MM.1S (cell line): ENCODE measurements around the gene FAF2.
"Not testable (repeated sequence)": the region's sequence is repeated elsewhere in the genome, so short reads cannot be mapped to it uniquely, and the experiment has no call there.

Experiments
- DNase-seq: peaks from one replicate; pipeline ENCODE4 v3.0.0-alpha.2; 2015
- H2AFZ ChIP-seq: fragments of 300-600 bp; sonication (generic); 2 replicates; pipeline ENCODE4 v1.6.0; 2016; ENCODE audit warnings: antibody characterized with exemption, low read length
- H3F3A ChIP-seq: fragments of 300-600 bp; sonication (generic); 2 replicates; pipeline ENCODE4 v1.6.1; 2016; ENCODE audit warnings: mild to moderate bottlenecking, antibody characterized with exemption, low read length, moderate library complexity, mixed read lengths; ENCODE audit not compliant: insufficient read depth
- H3K27ac ChIP-seq: fragments of 300-600 bp; sonication (generic); 2 replicates; pipeline ENCODE4 v1.5.1; 2016; ENCODE audit warnings: mild to moderate bottlenecking, low read length
- H3K27me3 ChIP-seq: fragments of 300-600 bp; sonication (generic); replicated peaks from 2 replicates; pipeline ENCODE4 v1.6.0; 2016; ENCODE audit warnings: low read length; ENCODE audit not compliant: insufficient read depth
- H3K36me3 ChIP-seq: fragments of 300-600 bp; sonication (generic); replicated peaks from 2 replicates; pipeline ENCODE4 v1.6.1; 2016; ENCODE audit warnings: mild to moderate bottlenecking, low read length, mixed read lengths; ENCODE audit not compliant: insufficient read depth
- H3K4me1 ChIP-seq: fragments of 300-600 bp; sonication (generic); 2 replicates; pipeline ENCODE4 v1.6.1; 2016; ENCODE audit warnings: low read length, mixed read lengths
- H3K4me2 ChIP-seq: fragments of 300-600 bp; sonication (generic); 2 replicates; pipeline ENCODE4 v1.6.0; 2016; ENCODE audit warnings: low read depth, low read length
- H3K4me3 ChIP-seq: fragments of 300-600 bp; sonication (generic); 2 replicates; pipeline ENCODE4 v1.5.1; 2016; ENCODE audit warnings: low read length, mixed read lengths
- H3K79me2 ChIP-seq: fragments of 300-600 bp; sonication (generic); 2 replicates; pipeline ENCODE4 v1.6.1; 2016; ENCODE audit warnings: mixed run types, low read length, mixed read lengths
- H3K9ac ChIP-seq: fragments of 300-600 bp; sonication (generic); 2 replicates; pipeline ENCODE4 v1.6.1; 2016; ENCODE audit warnings: low read length, mixed read lengths
- H3K9me2 ChIP-seq: fragments of 300-600 bp; sonication (generic); replicated peaks from 2 replicates; pipeline ENCODE4 v1.6.1; 2016; ENCODE audit warnings: mild to moderate bottlenecking, low read length, mixed read lengths; ENCODE audit not compliant: insufficient read depth
- H3K9me3 ChIP-seq: fragments of 300-600 bp; sonication (generic); replicated peaks from 2 replicates; pipeline ENCODE4 v1.6.1; 2016; ENCODE audit warnings: mild to moderate bottlenecking, low read length, mixed read lengths; ENCODE audit not compliant: insufficient read depth
- H4K20me1 ChIP-seq: fragments of 300-600 bp; sonication (generic); 2 replicates; pipeline ENCODE4 v1.6.1; 2016; ENCODE audit warnings: mild to moderate bottlenecking, low read length, moderate library complexity, mixed read lengths; ENCODE audit not compliant: insufficient read depth
- EZH2 ChIP-seq: fragments of 300-600 bp; sonication (generic); optimal IDR thresholded peaks from 2 replicates; pipeline ENCODE3; 2017; ENCODE audit warnings: low read depth, mild to moderate bottlenecking, antibody characterized with exemption, low read length, mixed read lengths
- EZH2phosphoT487 ChIP-seq: fragments of 300-600 bp; sonication (generic); IDR thresholded peaks from 2 replicates; pipeline ENCODE4 v1.6.1; 2018; ENCODE audit warnings: antibody characterized with exemption, low read length
- TF ChIP-seq, protein P1 (sequence below): fragments of 300-600 bp; sonication (generic); IDR thresholded peaks from 2 replicates; pipeline ENCODE4 v1.5.1; 2016; ENCODE audit warnings: antibody characterized with exemption, low read length, mixed read lengths

Gene FAF2

DNA sequence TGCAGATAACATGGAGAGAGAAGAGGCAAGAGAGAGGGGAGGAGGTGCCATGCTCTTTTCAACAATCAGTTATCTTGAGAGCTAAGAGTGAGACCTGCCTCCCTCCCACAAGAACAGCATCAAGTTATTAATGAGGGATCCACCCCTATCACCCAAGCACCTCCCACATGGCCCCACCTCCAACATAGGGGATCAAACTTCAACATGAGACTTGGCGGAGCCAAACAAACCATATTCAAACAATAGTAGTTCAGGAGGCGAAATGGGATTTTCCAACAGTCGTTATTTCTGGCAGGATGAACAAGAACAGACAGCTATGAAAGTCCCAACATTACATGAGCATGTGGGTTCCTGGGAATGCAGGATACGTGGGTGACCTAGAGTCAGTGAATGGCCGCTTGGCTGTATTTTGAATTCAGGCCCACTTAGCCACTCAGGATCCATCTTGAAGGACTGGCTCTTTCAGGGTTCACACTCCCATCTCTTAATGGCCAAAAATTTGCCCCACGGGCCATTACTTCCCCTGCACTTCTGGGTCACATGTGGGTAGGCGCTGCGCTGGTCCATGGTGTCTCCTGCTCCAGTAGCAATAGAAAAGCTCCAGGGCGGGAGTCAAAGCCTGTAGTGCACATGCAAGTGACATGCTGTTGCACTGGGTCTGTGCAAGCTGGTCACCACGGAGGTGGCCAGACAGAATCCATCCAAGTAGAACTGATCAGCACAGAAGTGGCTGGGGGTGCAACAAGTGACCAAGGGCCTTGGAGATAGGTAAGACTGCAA is 7.1 kb upstream of the FAF2 start:
- Histone ChIP-seq H3K4me3 (no peak overlapping the region), H3K9me3 (no peaks in the 10 kb centered on the region), H3K9me2 (no peaks in the 10 kb centered on the region), H3K4me2 (no peak overlapping the region), H4K20me1 (no peaks in the 10 kb centered on the region), H3K9ac (no peak overlapping the region), H3K4me1 (peaks cover 7% of the 10 kb centered on the region), H3K79me2 (no peaks in the 10 kb centered on the region), H3K27ac (no peak overlapping the region), H3K36me3 (no peaks in the 10 kb centered on the region), H3K27me3 (peaks cover 6% of the 10 kb centered on the region; the same call in 1 of the 2 replicates), H3F3A (peaks cover 7% of the 10 kb centered on the region), H2AFZ (no peak overlapping the region)
- TF ChIP-seq, protein P1, sequence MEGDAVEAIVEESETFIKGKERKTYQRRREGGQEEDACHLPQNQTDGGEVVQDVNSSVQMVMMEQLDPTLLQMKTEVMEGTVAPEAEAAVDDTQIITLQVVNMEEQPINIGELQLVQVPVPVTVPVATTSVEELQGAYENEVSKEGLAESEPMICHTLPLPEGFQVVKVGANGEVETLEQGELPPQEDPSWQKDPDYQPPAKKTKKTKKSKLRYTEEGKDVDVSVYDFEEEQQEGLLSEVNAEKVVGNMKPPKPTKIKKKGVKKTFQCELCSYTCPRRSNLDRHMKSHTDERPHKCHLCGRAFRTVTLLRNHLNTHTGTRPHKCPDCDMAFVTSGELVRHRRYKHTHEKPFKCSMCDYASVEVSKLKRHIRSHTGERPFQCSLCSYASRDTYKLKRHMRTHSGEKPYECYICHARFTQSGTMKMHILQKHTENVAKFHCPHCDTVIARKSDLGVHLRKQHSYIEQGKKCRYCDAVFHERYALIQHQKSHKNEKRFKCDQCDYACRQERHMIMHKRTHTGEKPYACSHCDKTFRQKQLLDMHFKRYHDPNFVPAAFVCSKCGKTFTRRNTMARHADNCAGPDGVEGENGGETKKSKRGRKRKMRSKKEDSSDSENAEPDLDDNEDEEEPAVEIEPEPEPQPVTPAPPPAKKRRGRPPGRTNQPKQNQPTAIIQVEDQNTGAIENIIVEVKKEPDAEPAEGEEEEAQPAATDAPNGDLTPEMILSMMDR: no peak
- TF ChIP-seq EZH2phosphoT487: no peak
- TF ChIP-seq EZH2: no peak
- DNase-seq: no peak

DNA sequence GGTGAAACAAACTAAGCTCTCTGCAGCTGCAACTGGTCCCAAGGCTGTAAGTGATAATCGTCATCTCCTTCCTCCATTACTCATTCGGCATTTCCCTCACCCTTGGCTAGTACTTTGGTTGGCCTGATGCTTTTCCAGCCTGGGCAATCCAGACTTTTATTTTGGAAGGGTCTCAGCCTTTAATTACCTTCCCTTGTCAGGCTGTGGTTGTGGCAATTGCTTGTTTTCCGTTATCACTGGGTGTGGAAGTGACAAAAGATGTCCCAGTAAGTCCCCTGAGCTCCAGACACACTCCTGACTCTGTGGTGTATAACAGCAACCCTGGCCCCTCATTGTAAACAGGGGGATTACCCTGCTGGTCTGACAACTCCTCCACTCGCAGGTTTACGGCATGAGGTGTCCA is 6.3 kb upstream of the FAF2 start:
- H3K9me2 ChIP-seq: no peaks in the 10 kb centered on the region
- peaks cover 4% of the 10 kb centered on the region for H3F3A ChIP-seq
- no peak overlapping the region for H3K27ac ChIP-seq
- no peak overlapping the region for H2AFZ ChIP-seq
- no peak for TF ChIP-seq EZH2
- no peak for TF ChIP-seq EZH2phosphoT487
- TF ChIP-seq, protein P1: no peak
- no peak overlapping the region for H3K4me2 ChIP-seq
- peaks cover 6% of the 10 kb centered on the region; the same call in 1 of the 2 replicates for H3K27me3 ChIP-seq
- no peak overlapping the region for H3K4me3 ChIP-seq
- no peaks in the 10 kb centered on the region for H3K36me3 ChIP-seq
- H3K9me3 ChIP-seq: no peaks in the 10 kb centered on the region
- H3K4me1 ChIP-seq: peaks cover 5% of the 10 kb centered on the region; the same call in 1 of the 2 replicates
- no peaks in the 10 kb centered on the region for H4K20me1 ChIP-seq
- H3K79me2 ChIP-seq: no peaks in the 10 kb centered on the region
- no peak overlapping the region for H3K9ac ChIP-seq
- no peak for DNase-seq

DNA sequence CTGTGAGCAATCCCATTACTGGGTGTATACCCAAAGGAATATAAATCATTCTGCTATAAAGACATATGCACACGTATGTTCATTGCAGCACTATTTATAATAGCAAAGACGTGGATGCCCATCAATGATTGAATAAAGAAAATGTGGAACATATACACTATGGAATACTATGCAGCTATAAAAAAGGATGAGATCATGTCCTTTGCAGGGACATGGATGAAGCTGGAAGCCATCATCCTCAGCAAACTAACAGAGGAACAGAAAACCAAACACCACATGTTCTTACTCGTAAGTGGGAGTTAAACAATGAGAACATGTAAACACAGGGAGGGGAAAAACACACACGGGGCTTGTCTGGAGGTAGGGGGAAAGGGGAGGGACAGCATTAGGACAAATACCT is 5.3 kb upstream of the FAF2 start:
- H4K20me1 ChIP-seq, H2AFZ ChIP-seq, H3K9me3 ChIP-seq, H3F3A ChIP-seq, H3K4me2 ChIP-seq, H3K9me2 ChIP-seq, H3K9ac ChIP-seq, H3K36me3 ChIP-seq, H3K4me1 ChIP-seq, DNase-seq, H3K4me3 ChIP-seq, H3K27me3 ChIP-seq, H3K79me2 ChIP-seq, H3K27ac ChIP-seq: not testable (repeated sequence)

DNA sequence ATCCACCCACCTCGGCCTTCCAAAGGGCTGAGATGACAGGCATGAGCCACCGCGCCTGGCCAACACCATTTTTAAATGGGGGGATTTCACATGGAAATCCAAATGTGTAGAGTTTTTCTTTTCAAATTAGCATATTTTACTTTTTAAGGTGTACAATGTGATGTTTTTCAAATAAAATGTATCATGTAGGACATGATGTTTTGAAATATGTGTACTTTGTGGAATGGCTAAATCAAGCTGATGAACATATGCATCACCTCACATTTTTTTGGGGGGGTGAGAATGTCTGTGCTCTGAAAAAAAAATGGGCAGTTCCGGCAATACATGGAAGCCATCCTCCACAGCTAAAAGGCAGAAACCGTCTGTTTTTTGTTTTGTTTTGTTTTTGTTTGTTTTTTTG is 3.4 kb upstream of the FAF2 start:
- Histone ChIP-seq H3K9ac (no peak overlapping the region), H2AFZ (no peak overlapping the region), H4K20me1 (no peaks in the 10 kb centered on the region), H3K36me3 (no peaks in the 10 kb centered on the region), H3K4me2 (no peak overlapping the region), H3K79me2 (peaks cover 15% of the 10 kb centered on the region), H3K9me3 (no peaks in the 10 kb centered on the region), H3F3A (no peaks in the 10 kb centered on the region), H3K9me2 (no peaks in the 10 kb centered on the region), H3K27me3 (peaks cover 6% of the 10 kb centered on the region; the same call in 1 of the 2 replicates), H3K4me1 (0 out of 2 replicates have a peak, but pooled peaks cover 4% of the 10 kb centered on the region), H3K4me3 (no peak overlapping the region), H3K27ac (no peak overlapping the region)
- TF ChIP-seq EZH2 (no peak), EZH2phosphoT487 (no peak)
- TF ChIP-seq, protein P1: no peak
- DNase-seq: no peak
